Measurements from ENCODE around the gene HOXA10.
A peak's percentile ranks its signal among the peaks of the same experiment; 100 is the strongest.

Gene HOXA10

DNA sequence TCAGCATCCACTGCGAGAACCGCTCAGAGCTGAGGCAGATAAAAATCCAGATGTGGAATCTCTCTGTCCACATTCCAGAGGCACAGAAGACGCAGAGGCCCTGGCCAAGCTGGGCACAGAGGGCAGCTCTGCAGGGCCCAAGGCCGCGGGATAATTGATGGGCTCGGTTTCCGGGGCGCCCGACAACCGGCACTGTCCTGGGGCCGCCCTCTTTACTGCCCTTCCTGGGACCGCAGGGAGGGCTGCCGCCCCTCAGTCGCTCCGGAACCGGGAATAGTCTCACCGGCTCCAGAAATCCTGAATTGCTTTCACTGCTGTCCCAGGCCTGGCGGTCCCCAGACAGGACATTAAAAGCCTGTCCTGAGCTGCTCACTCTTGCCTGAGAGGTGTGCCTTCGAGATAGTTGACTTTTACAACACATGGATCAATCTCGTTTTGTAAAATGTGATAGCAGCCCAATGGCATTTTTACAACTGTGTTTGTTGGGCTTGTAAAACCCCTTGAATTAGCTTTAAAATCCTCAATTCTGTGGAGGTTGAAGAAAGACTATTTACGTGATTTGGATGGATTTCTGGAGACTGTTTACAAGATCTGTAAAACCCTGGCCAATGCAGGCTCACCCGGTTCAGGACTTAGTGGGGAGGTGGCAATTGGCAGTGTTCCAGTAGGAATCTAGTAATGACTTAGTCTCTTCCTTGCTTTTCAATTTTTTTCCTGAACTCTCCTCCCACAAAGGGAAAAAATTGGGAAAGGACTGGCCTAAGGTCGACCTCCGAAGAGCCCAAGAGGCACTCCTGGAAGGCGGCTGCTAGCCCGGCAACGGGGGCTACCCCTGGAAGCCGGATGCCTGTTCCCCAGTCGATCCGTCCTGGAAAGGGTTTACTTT lies 25.1 kb downstream of the HOXA10 start:
- no peak for TF ChIP-seq CTCF (conservative IDR thresholded peaks at IDR 0.05; ENCODE audit: low read length)
- peak; percentile 37 for DNase-seq (ENCODE audit: low read depth)
- peak overlapping the region; percentile 84 for H3K4me3 ChIP-seq (ENCODE audit: low read length)

- no peak for TF ChIP-seq CTCF (conservative IDR thresholded peaks at IDR 0.05; ENCODE audit: low read length)
- peak overlapping the region; percentile 84 for H3K4me3 ChIP-seq (ENCODE audit: low read length)
- DNase-seq (ENCODE audit: low read depth), result peak; percentile 22
These were observed 25.9 kb downstream of the HOXA10 start for GRCh38 chr7:27148031-27148755.

GRCh38 chr7:27147199-27148030 lies 26.7 kb downstream of the HOXA10 start, which contains the start of gene HOXA6:
Gene HOXA6 (minus strand): TSS chr7:27147774. CDS start chr7:27147749, 25 bp downstream.
- DNase-seq (ENCODE audit: low read depth), result peak; percentile 42
- no peak for TF ChIP-seq CTCF (conservative IDR thresholded peaks at IDR 0.05; ENCODE audit: low read length)
- peak within 1 kb of the TSS; percentile 84 for H3K4me3 ChIP-seq (ENCODE audit: low read length)

DNA sequence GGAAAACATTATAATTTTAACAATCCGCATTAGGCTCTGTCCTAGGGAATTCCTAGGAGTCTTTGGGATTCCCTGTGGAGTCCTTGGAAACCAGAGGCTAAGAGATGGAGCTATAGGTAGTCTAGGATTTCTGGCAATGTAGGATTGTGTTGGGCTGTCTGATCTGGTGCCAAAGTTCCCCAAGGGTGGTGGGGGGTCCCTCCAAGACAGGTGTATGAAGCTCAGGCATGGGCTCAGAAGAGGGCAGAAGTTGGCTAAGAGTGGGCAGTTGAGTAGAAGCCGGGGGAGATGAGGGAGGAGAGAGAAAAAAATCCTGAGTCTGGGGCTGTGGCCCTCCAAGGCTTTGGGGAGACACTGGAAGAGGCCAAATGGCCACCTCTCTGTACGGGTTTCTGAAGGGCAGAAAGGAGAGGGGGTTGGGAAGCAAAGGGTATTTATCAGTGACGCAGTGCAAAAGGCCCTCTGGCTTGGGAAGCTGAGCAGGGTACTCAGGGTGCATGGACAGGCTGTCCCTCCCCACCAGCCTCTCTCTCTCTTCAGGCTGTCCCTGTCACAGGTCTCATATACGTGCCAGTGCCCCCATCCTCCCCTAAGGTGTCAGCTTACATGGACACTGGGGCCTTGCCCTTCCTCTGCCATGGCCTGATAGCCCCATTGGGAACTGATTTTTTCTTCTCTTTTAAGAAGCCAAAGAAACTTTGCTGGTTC lies 27.5 kb downstream of the HOXA10 start:
- no peak for TF ChIP-seq CTCF (conservative IDR thresholded peaks at IDR 0.05; ENCODE audit: low read length)
- DNase-seq (ENCODE audit: low read depth), result no peak
- no peak overlapping the region for H3K4me3 ChIP-seq (ENCODE audit: low read length)

GRCh38 chr7:27145914-27146412 lies 28.2 kb downstream of the HOXA10 start:
- no peak overlapping the region for H3K4me3 ChIP-seq (ENCODE audit: low read length)
- no peak for TF ChIP-seq CTCF (conservative IDR thresholded peaks at IDR 0.05; ENCODE audit: low read length)
- no peak for DNase-seq (ENCODE audit: low read depth)
